Suppressor macrophage (primary cell): ENCODE results near the gene IL1R1.
A peak's percentile ranks its signal among the peaks of the same experiment; 100 is the strongest.

ENCODE experiments used
- DNase-seq, 4 experiments: peaks; one replicate each; pipeline ENCODE4 v3.0.0-alpha.2; 2020 to 2022

The IL1R1 gene

GRCh38 chr2:102177814-102178478 is 35.4 kb downstream of the IL1R1 start:
- no peak for DNase-seq

GRCh38 chr2:102179061-102179460 is 36.5 kb downstream of the IL1R1 start:
- no peak for DNase-seq

DNA sequence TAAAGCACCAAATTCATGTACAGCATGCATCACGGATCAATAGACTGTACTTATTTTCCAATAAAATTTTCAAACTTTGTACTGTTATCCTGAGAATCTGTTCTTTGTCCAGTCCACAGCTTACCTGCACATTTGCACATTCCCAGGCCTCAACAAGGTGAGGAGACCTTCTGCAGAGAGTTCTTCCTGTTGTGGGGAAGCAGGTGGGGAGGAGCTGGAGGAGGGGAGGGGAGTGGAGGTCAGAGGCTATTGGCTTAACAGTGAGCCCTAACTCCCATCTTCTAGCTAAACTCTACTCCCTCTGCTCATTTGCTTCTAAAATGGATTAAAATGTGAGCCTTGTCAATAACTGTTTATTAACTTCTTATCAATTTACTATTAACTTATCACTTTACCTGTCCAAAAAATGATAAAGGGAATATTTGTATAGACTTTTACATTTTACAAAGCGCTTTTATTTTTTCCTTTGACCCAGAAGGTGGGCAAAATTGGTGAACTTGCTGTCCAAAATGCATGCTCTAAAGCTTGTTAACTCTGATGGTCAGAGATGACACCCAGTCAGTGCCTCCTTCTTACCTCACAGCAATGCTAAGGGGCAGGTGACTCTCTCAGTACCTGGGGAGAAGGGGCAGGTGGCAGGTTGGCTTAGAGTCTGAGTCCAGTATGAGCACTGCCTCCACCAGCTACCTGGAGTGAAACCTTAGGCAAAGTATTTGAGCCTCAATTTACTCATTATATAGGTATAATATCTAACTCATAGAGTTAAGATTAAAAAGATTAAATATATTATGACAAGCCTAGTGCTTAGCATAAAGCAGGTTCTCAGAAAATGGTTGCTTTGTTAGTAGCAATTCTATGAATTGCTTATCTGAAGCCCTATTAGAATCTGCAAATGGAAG is 37.5 kb downstream of the IL1R1 start:
- no peak for DNase-seq

DNA sequence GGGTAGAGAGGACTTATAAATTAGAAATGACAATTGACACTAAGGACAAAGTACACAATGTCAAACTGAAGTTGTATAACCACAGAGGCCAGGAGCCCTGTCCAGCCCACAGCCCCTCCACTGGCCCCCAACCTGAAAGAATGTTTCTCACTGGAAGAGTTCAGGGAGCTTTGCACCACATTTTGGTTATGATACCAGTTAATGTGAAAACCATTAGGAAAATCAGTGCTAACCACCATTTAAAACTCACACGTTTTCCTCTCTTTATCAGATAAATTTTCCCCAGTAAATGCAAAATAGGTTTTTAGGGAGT is 38.1 kb downstream of the IL1R1 start:
- no peak for DNase-seq

- no peak for DNase-seq
Observed at GRCh38 chr2:102181376-102181775, 38.8 kb downstream of the IL1R1 start.

DNA sequence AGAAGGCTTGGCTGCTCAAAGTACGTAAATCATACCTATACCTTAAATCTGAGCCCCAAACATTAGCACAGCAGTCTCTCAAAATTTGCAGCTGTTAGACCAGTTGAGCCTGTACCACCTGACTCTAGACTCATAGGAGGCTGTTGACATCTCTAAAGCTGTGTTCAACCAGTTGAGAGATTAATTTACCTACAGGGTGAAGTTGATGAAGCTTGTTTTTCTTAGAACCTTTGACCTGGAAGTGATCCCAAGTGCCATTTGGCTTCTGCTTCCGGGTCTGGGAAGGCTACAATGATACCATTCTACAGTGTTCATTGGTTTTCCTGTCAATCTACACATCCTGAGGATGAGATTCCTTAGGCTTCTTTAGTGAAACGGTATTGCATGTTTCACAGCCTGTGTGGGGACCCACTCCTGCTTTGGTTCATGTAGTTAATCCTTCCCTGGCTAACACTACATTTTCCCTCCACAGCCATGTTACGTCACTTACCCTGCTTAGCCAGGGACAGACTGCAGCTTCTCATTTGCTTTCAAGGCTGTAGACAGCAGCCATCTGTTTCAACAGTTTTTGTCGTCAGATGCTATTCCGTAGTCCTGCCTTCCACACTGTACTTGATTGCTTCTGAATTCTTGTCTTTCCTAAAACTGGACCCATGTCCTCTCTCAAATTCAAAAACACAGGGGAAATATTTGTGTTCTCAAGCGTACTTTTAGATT is 39.5 kb downstream of the IL1R1 start:
- no peak for DNase-seq

DNA sequence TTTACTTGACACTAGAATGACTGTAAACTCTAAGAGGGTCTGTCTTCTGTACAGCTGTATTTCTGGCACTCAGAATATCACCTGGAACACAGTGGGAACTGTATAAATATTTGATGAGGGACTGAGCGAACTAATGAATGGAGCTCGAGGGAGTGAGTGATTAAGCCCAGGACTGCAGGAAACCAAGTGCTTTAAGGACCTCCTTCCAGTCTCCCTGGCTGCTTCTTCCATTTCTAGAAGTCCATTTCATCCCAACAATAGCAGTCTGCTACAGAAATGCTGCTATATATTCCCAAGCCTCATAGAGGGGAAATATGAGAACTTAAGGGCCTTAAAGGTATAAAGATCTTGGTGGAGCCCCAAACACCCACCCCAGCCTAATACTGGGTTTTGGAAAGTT is 41.5 kb downstream of the IL1R1 start:
- no peak for DNase-seq

DNA sequence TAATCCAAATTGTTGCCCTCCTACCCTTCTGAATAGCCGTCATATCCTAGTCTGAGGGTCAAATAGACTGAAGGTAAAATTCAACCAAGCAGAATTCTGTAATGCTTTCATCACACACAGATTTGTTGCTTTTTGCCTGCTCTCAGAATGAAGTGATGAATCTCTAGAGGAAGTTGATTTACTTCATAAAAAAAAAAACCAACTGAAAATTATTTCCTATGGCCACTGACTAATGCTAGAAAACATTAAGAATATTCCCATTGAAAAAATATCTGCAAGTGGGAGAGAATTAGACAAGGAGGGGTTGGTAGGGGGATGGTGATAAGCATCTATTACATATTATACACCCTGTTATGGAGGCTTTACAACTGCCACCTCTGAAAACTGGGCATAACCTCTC is 42.0 kb downstream of the IL1R1 start:
- DNase-seq: no peak

DNA sequence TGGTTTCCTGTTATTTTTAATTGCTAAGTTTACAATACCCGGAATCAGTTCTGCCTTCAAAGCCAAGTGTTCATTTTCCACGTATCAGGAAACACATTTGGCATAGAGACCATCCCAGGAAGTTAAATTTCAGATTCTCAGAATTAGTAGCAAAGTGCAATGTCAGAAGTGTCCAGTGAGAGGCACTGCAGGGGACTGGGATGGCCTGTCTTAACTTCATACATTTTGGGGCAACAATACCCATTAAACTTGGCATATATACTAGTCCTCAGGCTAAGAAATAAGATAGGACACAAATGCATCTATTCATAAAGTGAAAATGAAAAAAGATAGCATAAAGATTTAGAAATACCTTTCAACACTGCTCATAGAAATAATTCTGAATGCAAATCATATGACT is 42.8 kb downstream of the IL1R1 start:
- DNase-seq: peak; percentile 27 to 38 (median 32)

GRCh38 chr2:102186791-102187495 is 44.4 kb downstream of the IL1R1 start, which contains the start of gene IL1RL2:
TSS of gene IL1RL2 (plus strand) at chr2:102187023. CDS start at chr2:102187868, 845 bp downstream.
- peak; percentile 6 to 55 (median 40) for DNase-seq

DNA sequence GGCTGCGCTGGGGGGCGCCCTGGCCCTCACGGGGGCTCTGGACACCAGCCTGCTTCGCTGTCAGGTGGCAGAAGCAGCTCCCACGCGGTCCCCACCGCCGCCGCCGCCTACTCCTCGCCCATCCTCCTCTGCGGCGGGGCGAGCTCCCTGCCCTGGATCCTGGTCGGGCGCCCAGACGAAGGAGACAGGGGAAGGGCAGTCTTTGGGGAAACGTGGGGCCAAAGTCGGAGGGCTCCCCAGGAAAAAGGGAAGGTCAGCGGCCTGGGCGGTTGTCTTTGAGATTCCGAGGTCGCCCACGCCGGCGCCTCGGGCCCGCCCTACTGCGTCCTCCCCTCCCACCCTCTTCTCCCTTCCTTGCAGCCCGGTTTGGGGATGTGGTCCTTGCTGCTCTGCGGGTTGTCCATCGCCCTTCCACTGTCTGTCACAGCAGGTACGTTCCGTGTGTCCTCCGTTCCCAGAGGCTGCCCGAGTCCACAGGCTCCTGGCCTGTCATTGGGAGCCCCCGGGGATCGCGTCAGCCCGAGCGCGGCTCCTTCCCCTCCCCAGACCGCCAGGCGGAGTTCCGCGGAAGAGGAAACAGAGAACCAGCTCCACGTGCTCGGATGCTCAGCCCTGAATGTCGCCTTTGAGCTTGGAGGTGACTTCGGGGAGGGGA is 45.1 kb downstream of the IL1R1 start:
- DNase-seq: peak; percentile 76 to 86 (median 79)

GRCh38 chr2:102190430-102191107 is 48.0 kb downstream of the IL1R1 start:
- no peak for DNase-seq

- DNase-seq: no peak
Observed at GRCh38 chr2:102191501-102191900, 49.0 kb downstream of the IL1R1 start.

GRCh38 chr2:102193074-102193473 is 50.5 kb downstream of the IL1R1 start:
- no peak for DNase-seq

DNA sequence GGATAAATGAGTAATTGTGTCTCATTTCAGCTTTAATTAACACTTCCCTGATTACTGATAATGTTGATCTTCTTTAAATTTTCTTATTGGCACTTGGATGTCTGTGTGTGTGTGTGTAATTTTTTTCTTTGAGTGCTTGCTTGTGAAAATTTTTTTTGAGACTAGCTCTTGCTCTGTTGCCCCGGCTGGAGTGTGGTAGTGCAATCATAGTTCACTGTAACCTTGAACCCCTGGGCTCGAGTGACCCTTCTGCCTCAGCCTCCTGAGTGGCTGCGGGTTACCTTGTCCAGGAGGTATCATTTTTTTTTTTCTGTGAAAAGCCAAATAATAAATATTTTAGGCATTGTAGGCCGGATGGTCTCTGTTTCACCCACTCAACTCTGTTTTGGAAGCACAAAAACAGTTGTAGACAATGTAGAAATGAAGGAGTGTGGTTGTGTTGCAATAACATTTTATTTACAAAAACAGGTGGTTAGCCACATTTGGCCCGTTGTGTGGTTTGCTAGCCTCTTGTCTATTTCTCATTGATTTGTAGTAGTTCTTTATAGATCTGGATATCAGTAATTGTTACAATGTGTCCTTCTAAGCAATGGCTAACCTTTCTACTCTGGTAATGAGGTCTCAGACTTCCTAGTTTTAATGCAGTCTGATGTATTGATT is 52.2 kb downstream of the IL1R1 start:
- no peak for DNase-seq

- no peak for DNase-seq
Observed at GRCh38 chr2:102197389-102198137, 55.0 kb downstream of the IL1R1 start.

DNA sequence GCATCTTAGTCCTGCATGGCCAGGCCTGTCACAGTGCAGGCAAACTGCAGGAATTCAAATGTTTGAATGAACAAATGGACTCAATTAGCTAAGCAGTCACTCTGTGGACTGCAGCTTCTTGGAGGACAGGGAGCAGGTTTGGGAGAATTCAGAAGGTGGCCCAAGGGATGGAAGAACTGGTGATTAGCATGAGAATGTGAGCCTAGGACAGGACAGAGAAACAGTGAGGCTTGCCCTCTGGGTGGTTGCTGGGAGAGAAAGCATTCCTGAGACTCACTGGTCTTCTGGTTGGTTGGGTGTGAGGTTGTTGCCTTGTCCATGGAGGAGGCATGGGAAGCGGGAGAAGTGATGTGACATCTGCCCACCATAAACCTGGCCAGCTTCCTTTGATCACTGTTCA is 58.0 kb downstream of the IL1R1 start:
- no peak for DNase-seq

- no peak for DNase-seq
Observed at GRCh38 chr2:102204638-102205037, 62.1 kb downstream of the IL1R1 start.

DNA sequence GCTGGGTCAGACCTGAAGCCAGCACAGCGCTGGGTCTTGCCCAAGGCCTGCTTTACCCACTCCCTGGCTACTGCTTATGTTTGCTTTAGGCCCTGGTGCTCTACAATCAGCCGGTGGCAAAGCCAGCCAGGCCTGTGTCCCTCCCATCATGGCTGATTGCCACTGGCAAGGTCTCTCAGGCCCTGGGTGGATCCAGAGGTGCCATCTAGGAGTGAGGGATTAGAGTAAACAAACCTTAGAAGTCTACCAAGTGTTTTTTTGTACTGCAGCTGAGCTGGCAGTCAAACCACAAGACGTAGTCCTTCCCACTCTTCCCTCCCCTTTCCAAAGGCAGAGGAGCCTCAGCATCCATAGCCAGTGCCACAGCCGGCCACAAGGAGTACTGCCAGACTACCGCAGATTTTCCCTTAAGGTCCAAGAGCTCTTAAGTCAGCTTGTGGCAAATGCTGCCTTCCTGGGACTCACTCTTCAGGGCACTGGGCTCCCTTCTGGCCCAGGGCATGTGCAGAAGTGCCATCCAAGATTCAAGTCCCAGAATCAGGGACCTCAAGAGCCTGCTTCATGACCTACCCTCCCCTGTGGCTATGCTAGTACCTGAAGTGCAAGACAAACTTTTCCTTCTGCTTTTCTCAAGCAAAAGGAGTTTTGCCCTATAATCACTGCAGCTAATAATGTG is 64.3 kb downstream of the IL1R1 start:
- no peak for DNase-seq

- no peak for DNase-seq
Observed at GRCh38 chr2:102208774-102209173, 66.2 kb downstream of the IL1R1 start.
